Rectal smooth muscle tissue (tissue), 1 donor: Measurements from ENCODE around the gene RNF20.

Experiments used
- H3K27ac ChIP-seq: one replicate; pipeline ENCODE4 v1.7.0; 2013; ENCODE audit warnings: low read depth, low read length, inconsistent platforms
- H3K27me3 ChIP-seq: one replicate; pipeline ENCODE4 v1.7.0; 2013; ENCODE audit warnings: low read length; ENCODE audit not compliant: control insufficient read depth, insufficient read depth
- H3K36me3 ChIP-seq: one replicate; pipeline ENCODE4 v1.7.0; 2013; ENCODE audit warnings: low read length; ENCODE audit not compliant: control insufficient read depth, insufficient read depth
- H3K4me1 ChIP-seq: one replicate; pipeline ENCODE4 v1.7.0; 2013; ENCODE audit warnings: low read length; ENCODE audit not compliant: control insufficient read depth, insufficient read depth
- H3K4me3 ChIP-seq: one replicate; pipeline ENCODE4 v1.7.0; 2013; ENCODE audit warnings: low read length
- H3K9ac ChIP-seq: one replicate; pipeline ENCODE4 v1.7.0; 2013; ENCODE audit warnings: low read length

The RNF20 gene

DNA sequence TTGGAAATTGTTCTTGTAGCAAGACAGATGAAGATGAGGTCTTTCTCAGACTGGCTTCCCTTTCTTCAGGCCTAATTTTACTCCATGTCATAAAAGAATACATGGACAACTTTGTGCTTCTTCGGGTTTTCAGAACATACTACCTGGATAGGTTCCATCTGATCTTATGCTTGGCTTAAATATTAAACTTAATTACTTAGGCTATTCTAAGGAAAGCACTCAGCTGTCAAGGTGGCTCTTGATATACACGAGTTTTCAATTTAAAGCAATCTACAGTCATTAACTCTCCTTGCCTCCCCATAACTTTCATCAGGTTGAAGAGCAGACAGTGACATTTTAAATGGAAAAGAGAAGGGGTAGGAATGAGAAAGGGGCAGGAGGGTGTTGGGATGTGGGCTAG lies 70.6 kb downstream of the RNF20 start:
- Histone ChIP-seq H3K27me3 (no peaks in the 10 kb centered on the region), H3K9ac (no peak overlapping the region), H3K36me3 (no peaks in the 10 kb centered on the region), H3K4me3 (no peak overlapping the region), H3K27ac (no peak overlapping the region), H3K4me1 (peaks cover 2% of the 10 kb centered on the region)

DNA sequence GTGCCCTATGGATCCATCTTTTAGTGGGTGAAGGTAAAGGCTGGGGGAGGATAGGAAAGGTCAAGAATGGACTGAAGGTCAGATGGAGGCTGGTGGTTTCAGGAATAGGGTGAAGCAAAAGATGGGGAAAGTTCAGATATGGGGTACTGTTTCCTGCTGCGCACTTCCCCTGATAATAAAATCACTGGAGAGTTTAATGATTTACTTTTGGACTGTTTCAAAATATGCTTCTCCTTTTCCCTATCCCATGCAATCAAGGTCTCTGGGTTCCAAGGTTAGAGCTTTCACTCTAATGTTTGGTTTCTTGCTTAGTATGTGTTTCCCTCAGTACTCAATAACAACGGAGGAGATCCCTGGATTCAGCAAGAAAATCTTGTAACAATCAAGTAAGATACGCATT lies 71.9 kb downstream of the RNF20 start:
- Histone ChIP-seq H3K9ac (no peak overlapping the region), H3K36me3 (no peaks in the 10 kb centered on the region), H3K27me3 (no peaks in the 10 kb centered on the region), H3K27ac (no peak overlapping the region), H3K4me1 (peaks cover 2% of the 10 kb centered on the region), H3K4me3 (no peak overlapping the region)
